Neural progenitor cell (in vitro differentiated cells): Measurements from ENCODE around the gene GLP1R.

Experiments used
- CTCF ChIP-seq: fragments of 200-600 bp; sonication (generic); IDR thresholded peaks from 2 replicates; pipeline ENCODE4 v1.5.1; 2017; ENCODE audit warnings: antibody characterized with exemption, mild to moderate bottlenecking
- EZH2phosphoT487 ChIP-seq: fragments of 200-600 bp; sonication (generic); IDR thresholded peaks from 2 replicates; pipeline ENCODE4 v1.6.1; 2017; ENCODE audit warnings: antibody characterized with exemption

GRCh38 chr6:39061182-39061581 lies 12.6 kb downstream of the GLP1R start:
- TF ChIP-seq EZH2phosphoT487 (no peak), CTCF (no peak)
